Measurements from ENCODE around the gene GABRR3. TPM values are rescaled to one million over a fixed set of nuclear protein-coding genes. Genes with fewer than 3 reads are reported as not detected.

Gene GABRR3
- polyA plus RNA-seq, 1 experiment: not detected

DNA sequence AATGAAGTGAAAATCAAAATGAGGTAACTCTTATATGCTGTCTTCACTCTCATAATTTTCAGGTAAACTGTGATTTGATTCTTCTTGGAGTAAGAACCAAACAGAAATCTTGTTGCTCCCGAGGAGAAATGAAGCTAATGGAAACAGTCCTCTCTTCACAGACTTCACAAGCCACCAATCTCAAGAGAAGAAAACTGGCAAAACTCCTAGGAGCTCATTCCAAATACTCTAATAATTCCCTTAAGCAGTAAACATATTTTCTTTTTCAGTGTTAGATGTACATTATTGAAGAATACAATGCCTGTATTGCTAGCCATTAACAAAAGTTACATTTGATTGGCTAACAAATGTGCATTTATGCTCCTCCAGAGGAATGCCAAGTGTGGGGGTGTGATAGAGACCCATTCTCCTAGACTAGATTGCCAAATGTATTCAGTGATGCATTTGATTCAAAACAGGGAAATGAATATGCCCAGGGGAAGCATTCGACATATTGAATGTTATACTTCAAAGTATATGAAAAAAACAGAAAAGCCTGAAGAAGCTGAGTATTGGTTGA is 51.1 kb downstream of the GABRR3 start:
- TF ChIP-seq, protein P1, sequence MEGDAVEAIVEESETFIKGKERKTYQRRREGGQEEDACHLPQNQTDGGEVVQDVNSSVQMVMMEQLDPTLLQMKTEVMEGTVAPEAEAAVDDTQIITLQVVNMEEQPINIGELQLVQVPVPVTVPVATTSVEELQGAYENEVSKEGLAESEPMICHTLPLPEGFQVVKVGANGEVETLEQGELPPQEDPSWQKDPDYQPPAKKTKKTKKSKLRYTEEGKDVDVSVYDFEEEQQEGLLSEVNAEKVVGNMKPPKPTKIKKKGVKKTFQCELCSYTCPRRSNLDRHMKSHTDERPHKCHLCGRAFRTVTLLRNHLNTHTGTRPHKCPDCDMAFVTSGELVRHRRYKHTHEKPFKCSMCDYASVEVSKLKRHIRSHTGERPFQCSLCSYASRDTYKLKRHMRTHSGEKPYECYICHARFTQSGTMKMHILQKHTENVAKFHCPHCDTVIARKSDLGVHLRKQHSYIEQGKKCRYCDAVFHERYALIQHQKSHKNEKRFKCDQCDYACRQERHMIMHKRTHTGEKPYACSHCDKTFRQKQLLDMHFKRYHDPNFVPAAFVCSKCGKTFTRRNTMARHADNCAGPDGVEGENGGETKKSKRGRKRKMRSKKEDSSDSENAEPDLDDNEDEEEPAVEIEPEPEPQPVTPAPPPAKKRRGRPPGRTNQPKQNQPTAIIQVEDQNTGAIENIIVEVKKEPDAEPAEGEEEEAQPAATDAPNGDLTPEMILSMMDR (IDR thresholded peaks at IDR 0.05; ENCODE audit: insufficient read depth, low read depth, low read length): no peak

DNA sequence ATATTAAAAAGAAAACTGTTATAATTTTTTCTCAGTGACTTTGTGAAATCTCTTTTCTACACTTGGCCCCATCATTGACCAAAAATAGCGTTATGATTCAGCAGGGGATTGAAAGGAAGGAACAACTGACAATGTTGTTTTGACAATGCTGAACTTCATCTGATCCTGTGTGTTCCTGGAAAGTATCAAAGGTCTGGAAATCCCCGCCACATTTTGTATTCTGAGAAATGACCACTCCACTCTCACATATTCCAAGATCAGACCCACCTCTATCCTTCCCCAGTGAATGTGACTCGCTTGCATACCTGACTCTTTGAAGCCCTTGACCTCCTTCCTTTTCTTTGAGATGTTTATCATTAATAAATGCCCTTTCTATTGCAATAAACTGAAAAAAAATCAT is 53.2 kb downstream of the GABRR3 start:
- Histone ChIP-seq H3K36me3 (ENCODE audit: control insufficient read depth, insufficient read depth, low read length) (no peaks in the 10 kb centered on the region), H3K27me3 (ENCODE audit: control insufficient read depth, insufficient read depth, low read length) (0 out of 2 replicates have a peak, but pooled peaks cover 2% of the 10 kb centered on the region), H3K4me3 (ENCODE audit: low read depth, low read length) (no peak overlapping the region)
- POLR2A ChIA-PET: no interaction called here
- DNase-seq (ENCODE audit: low read depth): no peak
- TF ChIP-seq, protein P1 (IDR thresholded peaks at IDR 0.05; ENCODE audit: insufficient read depth, low read depth, low read length): no peak
- CTCF ChIA-PET: no interaction called here

More for the DNA sequence above, 51.1 kb downstream of the GABRR3 start:
- no peaks in the 10 kb centered on the region for H3K27me3 ChIP-seq (ENCODE audit: control insufficient read depth, insufficient read depth, low read length)
- H3K4me3 ChIP-seq (ENCODE audit: low read depth, low read length): no peak overlapping the region
- no peaks in the 10 kb centered on the region for H3K36me3 ChIP-seq (ENCODE audit: control insufficient read depth, insufficient read depth, low read length)
- DNase-seq (ENCODE audit: low read depth): no peak
- POLR2A ChIA-PET: no interaction called here
- CTCF ChIA-PET: interaction anchor here (0.9 to 1.6 kb wide), 2 partner anchors 39 to 190 kb away, joined by 3 to 4 read pairs; no protein-coding TSS in a partner anchor

DNA sequence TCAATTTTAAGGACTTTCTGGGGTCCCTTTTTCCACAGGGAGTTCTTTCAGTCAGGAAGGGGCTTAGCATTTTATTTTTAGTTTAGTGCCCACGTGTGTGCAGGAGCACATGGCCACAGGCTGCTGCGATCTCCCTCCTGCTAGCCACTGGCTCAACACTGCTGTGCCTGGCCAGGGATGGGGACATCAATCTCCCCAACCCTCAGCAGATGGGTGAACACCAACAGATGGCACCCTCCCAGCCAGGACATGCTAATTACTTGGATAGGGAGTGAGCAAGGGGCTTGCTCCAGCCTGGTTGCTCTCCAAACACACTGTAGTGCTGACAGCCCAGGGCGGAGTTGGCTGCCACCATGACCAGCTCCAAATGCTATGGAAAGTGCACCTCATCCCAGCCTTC is 55.5 kb downstream of the GABRR3 start:
- no peak for DNase-seq (ENCODE audit: low read depth)
- ChIA-PET POLR2A (no interaction called here), CTCF (no interaction called here)
- Histone ChIP-seq H3K27me3 (ENCODE audit: control insufficient read depth, insufficient read depth, low read length) (0 out of 2 replicates have a peak, but pooled peaks cover 4% of the 10 kb centered on the region), H3K4me3 (ENCODE audit: low read depth, low read length) (no peak overlapping the region), H3K36me3 (ENCODE audit: control insufficient read depth, insufficient read depth, low read length) (no peaks in the 10 kb centered on the region)
- TF ChIP-seq, protein P1 (IDR thresholded peaks at IDR 0.05; ENCODE audit: insufficient read depth, low read depth, low read length): no peak

DNA sequence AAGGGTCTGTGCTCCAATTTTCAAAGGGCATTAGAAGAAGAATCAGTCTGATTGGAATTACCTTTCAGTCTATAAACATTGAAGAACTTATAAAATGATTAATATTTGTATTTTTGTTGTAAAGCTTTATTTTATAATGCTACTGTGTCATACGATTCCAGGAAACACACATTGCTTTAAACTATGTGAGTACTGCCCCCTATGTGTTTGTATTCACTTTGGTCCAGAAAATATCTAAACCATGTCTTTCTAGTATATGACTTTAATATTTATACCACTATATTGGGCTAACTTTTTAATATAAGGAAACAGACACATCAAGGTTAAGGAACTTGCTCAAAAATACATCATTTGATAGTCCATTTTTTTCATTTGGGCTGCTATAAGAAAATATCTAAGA is 59.6 kb downstream of the GABRR3 start:
- CTCF ChIA-PET: no interaction called here
- POLR2A ChIA-PET: no interaction called here

DNA sequence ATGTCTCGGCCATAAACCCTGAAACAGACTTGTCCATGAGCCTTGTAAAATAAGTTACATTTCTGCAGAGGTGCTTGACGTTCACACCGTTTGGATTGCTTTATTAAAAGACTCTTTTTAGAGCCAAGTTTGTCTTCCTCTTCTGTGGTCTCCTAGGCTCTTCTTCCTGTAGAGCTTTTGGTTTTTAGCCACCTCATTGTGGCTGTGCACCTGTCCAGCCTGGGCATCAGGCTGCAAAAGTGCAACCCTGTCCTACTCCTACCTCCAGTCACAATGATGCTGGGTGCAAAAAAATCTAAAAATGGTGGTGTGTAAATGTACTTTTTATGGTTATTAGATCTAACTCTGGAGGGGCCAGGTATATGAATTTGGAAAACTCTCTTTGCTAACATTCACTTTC is 60.1 kb downstream of the GABRR3 start:
- no peaks in the 10 kb centered on the region for H3K36me3 ChIP-seq (ENCODE audit: control insufficient read depth, insufficient read depth, low read length)
- POLR2A ChIA-PET: no interaction called here

More for the DNA sequence above, 59.6 kb downstream of the GABRR3 start:
- Histone ChIP-seq H3K36me3 (ENCODE audit: control insufficient read depth, insufficient read depth, low read length) (no peaks in the 10 kb centered on the region), H3K27me3 (ENCODE audit: control insufficient read depth, insufficient read depth, low read length) (0 out of 2 replicates have a peak, but pooled peaks cover 4% of the 10 kb centered on the region), H3K4me3 (ENCODE audit: low read depth, low read length) (no peak overlapping the region)
- no peak for DNase-seq (ENCODE audit: low read depth)
- TF ChIP-seq, protein P1 (IDR thresholded peaks at IDR 0.05; ENCODE audit: insufficient read depth, low read depth, low read length): 0 out of 2 replicates have a peak, but pooled peaks have one; percentile 23

More for the DNA sequence above, 60.1 kb downstream of the GABRR3 start:
- Histone ChIP-seq H3K4me3 (ENCODE audit: low read depth, low read length) (no peak overlapping the region), H3K27me3 (ENCODE audit: control insufficient read depth, insufficient read depth, low read length) (0 out of 2 replicates have a peak, but pooled peaks cover 4% of the 10 kb centered on the region)
- CTCF ChIA-PET: no interaction called here
- TF ChIP-seq, protein P1 (IDR thresholded peaks at IDR 0.05; ENCODE audit: insufficient read depth, low read depth, low read length): no peak
- DNase-seq (ENCODE audit: low read depth): no peak

All from BJ (cell line).